Epidermal melanocyte (primary cell): ENCODE measurements around the gene PCDHB13.
"Not testable (repeated sequence)": the region's sequence is repeated elsewhere in the genome, so short reads cannot be mapped to it uniquely, and the experiment has no call there.

ENCODE experiments used
- DNase-seq: peaks from one replicate; pipeline ENCODE4 v3.0.0; 2011; ENCODE audit warnings: low spot score; ENCODE audit not compliant: insufficient read length

Gene PCDHB13

DNA sequence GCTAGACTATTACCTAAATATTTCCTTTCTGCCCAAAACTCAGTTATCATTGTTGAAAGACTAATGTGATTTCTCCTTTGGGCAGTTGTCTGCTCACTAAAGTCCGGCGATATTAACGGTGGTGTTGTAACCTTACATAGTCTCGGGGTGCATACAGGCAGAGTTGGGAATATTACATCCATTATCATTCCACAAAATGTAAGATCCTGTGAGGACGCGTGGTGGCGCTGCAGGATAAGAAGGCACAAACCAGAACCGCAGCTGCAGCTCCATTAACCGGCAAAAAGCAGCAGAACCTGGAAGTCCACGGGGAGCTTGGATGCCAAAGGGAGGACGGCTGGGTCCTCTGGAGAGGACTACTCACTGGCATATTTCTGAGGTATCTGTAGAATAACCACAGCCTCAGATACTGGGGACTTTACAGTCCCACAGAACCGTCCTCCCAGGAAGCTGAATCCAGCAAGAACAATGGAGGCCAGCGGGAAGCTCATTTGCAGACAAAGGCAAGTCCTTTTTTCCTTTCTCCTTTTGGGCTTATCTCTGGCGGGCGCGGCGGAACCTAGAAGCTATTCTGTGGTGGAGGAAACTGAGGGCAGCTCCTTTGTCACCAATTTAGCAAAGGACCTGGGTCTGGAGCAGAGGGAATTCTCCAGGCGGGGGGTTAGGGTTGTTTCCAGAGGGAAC lies at the start of gene PCDHB13:
PCDHB13 (plus strand) TSS at position 264 of the 684 bp plus-strand sequence; CDS start at position 469, 205 bp downstream.
- not testable (repeated sequence) for DNase-seq

DNA sequence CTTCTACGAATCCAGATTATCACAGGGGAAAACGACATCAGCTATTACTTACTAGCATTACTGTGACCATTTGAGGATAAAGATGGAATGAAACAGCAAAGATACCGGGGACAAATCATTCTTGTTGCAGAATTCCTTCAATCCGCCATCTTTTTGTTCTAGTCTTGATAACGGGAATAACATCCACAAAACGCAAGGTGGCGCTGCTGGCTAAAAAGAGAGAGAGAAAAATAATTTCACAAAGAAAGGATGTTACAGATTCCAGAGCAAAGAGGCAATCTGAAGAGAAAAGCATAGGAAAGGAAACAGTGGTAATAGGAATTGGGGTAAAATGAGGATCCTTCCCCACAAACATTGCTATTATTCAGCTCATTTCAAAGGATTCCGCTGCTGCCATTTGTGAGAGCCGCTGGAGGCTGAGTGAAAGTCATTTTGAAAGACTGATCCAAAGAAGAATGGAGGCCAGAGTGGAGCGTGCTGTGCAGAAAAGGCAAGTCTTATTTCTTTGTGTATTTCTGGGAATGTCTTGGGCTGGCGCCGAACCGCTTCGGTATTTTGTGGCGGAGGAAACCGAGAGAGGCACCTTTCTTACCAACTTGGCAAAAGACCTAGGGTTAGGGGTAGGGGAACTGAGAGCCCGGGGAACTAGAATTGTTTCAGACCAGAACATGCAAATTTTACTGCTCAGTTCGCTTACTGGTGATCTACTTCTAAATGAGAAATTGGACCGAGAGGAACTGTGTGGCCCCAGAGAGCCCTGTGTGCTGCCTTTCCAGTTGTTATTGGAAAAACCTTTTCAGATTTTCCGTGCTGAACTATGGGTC lies 41.1 kb upstream of the PCDHB13 start, which contains the start of gene PCDHB7:
PCDHB7 (plus strand) TSS at position 264 of the 824 bp plus-strand sequence; CDS start at position 456, 192 bp downstream.
- DNase-seq: no peak

DNA sequence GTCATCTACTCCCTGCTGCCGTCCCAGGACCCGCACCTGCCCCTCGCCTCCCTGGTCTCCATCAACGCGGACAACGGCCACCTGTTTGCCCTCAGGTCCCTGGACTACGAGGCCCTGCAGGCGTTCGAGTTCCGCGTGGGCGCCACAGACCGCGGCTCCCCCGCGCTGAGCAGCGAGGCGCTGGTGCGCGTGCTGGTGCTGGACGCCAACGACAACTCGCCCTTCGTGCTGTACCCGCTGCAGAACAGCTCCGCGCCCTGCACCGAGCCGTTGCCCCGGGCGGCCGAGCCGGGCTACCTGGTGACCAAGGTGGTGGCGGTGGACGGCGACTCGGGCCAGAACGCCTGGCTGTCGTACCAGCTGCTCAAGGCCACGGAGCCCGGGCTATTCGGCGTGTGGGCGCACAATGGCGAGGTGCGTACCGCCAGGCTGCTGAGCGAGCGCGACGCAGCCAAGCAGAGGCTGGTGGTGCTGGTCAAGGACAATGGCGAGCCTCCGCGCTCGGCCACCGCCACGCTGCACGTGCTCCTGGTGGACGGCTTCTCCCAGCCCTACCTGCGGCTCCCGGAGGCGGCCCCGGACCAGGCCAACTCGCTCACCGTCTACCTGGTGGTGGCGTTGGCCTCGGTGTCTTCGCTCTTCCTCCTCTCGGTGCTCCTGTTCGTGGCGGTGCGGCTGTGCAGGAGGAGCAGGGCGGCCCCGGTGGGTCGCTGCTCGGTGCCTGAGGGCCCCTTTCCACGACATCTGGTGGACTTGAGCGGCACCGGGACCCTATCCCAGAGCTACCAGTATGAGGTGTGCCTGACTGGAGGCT lies 39.2 kb upstream of the PCDHB13 start:
- DNase-seq: not testable (repeated sequence)

DNA sequence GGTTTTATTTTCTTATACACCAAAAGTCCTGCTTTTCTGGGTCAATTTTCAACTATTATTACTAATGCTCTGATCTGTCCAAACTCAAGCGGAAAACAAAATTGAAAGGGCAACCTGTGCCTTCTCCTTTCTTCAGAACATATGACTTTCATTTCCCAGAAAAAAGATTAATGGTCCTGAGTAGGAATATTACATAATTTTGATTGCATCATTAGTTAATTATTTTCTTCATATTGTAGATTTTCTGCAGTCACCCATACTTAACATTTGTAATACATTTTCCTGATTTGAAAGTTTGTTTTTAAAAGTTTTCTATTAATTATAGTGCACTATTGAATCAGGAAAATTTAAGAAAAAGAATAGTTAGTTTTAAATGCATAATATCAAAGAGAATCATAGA lies 37.8 kb upstream of the PCDHB13 start:
- DNase-seq: no peak

DNA sequence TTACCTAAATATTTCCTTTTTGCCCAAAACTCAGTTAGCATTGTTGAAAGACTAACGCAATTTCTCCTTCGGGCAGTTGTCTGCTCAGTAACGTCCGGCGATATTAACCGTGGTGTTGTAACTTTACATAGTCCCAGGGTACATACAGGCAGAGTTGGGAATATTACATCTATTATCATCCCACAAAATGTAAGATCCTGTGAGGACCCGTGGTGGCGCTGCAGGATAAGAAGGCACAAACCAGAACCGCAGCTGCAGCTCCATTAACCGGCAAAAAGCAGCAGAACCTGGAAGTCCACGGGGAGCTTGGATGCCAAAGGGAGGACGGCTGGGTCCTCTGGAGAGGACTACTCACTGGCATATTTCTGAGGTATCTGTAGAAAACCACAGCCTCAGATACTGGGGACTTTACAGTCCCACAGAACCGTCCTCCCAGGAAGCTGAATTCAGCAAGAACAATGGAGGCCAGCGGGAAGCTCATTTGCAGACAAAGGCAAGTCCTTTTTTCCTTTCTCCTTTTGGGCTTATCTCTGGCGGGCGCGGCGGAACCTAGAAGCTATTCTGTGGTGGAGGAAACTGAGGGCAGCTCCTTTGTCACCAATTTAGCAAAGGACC lies 36.0 kb upstream of the PCDHB13 start, which contains the start of gene PCDHB8:
PCDHB8 (plus strand) TSS at position 214 of the 615 bp plus-strand sequence; CDS start at position 459, 245 bp downstream.
- not testable (repeated sequence) for DNase-seq

DNA sequence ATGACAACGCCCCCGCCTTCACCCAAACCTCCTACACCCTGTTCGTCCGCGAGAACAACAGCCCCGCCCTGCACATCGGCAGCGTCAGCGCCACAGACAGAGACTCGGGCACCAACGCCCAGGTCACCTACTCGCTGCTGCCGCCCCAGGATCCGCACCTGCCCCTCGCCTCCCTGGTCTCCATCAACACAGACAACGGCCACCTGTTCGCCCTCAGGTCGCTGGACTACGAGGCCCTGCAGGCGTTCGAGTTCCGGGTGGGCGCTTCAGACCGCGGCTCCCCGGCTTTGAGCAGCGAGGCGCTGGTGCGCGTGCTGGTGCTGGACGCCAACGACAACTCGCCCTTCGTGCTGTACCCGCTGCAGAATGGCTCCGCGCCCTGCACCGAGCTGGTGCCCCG lies 34.3 kb upstream of the PCDHB13 start:
- not testable (repeated sequence) for DNase-seq

DNA sequence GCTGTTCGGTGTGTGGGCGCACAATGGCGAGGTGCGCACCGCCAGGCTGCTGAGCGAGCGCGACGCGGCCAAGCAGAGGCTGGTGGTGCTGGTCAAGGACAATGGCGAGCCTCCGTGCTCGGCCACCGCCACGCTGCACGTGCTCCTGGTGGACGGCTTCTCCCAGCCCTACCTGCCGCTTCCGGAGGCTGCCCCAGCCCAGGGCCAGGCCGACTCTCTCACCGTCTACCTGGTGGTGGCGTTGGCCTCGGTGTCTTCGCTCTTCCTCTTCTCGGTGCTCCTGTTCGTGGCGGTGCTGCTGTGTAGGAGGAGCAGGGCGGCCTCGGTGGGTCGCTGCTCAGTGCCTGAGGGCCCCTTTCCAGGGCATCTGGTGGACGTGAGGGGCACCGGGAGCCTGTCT lies 33.8 kb upstream of the PCDHB13 start:
- DNase-seq: not testable (repeated sequence)

DNA sequence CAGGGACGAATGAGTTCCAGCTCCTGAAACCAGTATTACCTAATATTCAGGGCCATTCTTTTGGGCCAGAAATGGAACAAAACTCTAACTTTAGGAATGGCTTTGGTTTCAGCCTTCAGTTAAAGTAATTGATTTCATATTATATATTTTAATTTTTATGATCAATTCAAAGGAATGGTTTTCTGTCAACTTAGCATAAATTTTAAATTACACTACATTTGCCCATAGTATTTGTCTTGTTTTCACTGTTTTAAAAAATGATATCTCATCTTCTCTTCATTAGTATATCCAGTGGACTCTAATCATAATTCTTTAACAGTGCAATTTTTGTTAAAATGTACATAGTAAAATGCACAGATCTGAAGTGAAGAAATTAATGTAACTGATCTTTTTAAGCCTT lies 33.4 kb upstream of the PCDHB13 start:
- no peak for DNase-seq

DNA sequence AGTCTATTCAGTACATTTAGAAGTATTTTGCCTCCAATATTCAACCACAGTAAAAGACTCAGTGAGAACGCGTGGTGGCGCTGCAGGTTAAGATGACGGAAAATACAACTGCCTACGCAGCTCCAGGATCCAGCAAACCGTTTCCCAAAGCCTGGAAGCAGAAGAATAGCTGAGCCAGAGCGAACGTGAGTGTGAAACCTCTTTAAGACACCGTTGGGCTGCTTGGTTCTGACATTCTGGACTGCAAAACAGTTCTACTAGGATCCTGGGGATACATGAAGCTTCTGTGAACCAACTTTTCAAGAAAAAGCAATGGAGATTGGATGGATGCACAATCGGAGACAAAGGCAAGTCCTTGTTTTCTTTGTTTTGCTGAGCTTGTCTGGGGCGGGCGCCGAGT lies 31.5 kb upstream of the PCDHB13 start, which contains the start of gene PCDHB16:
PCDHB16 (plus strand) TSS at position 140 of the 400 bp plus-strand sequence; CDS start at position 313, 173 bp downstream.
- no peak for DNase-seq

DNA sequence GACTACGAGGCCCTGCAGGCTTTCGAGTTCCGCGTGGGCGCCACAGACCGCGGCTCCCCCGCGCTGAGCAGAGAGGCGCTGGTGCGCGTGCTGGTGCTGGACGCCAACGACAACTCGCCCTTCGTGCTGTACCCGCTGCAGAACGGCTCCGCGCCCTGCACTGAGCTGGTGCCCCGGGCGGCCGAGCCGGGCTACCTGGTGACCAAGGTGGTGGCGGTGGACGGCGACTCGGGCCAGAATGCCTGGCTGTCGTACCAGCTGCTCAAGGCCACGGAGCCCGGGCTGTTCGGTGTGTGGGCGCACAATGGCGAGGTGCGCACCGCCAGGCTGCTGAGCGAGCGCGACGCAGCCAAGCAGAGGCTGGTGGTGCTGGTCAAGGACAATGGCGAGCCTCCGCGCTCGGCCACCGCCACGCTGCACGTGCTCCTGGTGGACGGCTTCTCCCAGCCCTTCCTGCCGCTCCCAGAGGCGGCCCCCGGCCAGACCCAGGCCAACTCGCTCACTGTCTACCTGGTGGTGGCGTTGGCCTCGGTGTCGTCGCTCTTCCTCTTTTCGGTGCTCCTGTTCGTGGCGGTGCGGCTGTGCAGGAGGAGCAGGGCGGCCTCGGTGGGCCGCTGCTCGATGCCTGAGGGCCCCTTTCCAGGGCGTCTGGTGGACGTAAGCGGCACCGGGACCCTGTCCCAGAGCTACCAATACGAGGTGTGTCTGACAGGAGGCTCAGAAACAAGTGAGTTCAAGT lies 29.4 kb upstream of the PCDHB13 start:
- not testable (repeated sequence) for DNase-seq

DNA sequence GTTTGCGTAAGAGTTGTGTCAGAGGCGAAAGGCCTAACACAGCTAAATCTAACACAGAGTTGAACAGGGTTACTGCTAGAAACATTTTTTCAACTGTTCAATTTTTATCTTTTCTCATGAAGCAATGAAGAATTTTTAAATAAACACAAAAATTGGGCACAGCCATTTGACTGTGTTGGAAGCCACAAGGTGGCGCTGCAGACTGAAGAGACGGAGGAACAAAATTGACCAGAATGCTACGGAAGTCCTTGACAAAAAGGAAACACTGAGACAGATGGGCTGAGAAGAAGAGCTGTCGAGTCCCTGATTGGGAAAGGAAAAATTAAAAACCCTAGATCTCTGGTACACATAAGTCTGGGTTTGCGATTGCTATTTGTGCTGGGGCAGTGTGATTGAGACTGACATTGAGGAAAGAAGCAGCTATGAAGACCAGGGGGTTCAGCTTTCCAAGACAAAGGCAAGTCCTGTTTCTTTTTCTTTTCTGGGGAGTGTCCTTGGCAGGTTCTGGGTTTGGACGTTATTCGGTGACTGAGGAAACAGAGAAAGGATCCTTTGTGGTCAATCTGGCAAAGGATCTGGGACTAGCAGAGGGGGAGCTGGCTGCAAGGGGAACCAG lies 26.7 kb upstream of the PCDHB13 start, which contains the start of gene PCDHB9:
PCDHB9 (plus strand) TSS at position 265 of the 616 bp plus-strand sequence; CDS start at position 423, 158 bp downstream.
- DNase-seq: no peak

DNA sequence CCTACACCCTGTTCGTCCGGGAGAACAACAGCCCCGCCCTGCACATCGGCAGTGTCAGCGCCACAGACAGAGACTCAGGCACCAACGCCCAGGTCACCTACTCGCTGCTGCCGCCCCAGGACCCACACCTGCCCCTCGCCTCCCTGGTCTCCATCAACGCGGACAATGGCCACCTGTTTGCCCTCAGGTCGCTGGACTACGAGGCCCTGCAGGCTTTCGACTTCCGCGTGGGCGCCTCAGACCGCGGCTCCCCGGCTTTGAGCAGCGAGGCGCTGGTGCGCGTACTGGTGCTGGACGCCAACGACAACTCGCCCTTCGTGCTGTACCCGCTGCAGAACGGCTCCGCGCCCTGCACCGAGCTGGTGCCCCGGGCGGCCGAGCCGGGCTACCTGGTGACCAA lies 25.0 kb upstream of the PCDHB13 start:
- not testable (repeated sequence) for DNase-seq

DNA sequence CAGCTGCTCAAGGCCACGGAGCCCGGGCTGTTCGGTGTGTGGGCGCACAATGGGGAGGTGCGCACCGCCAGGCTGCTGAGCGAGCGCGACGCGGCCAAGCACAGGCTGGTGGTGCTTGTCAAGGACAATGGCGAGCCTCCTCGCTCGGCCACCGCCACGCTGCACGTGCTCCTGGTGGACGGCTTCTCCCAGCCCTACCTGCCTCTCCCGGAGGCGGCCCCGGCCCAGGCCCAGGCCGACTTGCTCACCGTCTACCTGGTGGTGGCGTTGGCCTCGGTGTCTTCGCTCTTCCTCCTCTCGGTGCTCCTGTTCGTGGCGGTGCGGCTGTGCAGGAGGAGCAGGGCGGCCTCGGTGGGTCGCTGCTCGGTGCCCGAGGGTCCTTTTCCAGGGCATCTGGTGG lies 24.6 kb upstream of the PCDHB13 start:
- not testable (repeated sequence) for DNase-seq

DNA sequence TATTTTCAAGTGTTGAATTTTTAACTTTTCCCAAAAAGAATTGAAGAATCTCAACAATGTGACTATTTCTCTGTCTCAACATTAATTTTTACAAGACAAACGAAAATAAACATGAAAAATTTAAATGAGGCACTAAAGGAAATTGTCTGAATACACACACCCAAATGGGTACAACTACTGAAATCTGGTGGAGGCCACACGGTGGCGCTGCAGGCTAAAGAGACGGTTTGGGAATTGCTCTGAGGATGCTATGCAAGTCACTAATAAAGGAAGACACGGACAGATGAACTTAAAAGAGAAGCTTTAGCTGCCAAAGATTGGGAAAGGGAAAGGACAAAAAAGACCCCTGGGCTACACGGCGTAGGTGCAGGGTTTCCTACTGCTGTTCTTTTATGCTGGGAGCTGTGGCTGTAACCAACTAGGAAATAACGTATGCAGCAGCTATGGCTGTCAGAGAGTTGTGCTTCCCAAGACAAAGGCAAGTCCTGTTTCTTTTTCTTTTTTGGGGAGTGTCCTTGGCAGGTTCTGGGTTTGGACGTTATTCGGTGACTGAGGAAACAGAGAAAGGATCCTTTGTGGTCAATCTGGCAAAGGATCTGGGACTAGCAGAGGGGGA lies 21.5 kb upstream of the PCDHB13 start, which contains the start of gene PCDHB10:
PCDHB10 (plus strand) TSS at position 244 of the 616 bp plus-strand sequence; CDS start at position 444, 200 bp downstream.
- no peak for DNase-seq

DNA sequence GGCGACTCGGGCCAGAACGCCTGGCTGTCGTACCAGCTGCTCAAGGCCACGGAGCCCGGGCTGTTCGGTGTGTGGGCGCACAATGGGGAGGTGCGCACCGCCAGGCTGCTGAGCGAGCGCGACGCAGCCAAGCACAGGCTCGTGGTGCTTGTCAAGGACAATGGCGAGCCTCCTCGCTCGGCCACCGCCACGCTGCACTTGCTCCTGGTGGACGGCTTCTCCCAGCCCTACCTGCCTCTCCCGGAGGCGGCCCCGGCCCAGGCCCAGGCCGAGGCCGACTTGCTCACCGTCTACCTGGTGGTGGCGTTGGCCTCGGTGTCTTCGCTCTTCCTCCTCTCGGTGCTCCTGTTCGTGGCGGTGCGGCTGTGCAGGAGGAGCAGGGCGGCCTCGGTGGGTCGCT lies 19.4 kb upstream of the PCDHB13 start:
- DNase-seq: not testable (repeated sequence)

DNA sequence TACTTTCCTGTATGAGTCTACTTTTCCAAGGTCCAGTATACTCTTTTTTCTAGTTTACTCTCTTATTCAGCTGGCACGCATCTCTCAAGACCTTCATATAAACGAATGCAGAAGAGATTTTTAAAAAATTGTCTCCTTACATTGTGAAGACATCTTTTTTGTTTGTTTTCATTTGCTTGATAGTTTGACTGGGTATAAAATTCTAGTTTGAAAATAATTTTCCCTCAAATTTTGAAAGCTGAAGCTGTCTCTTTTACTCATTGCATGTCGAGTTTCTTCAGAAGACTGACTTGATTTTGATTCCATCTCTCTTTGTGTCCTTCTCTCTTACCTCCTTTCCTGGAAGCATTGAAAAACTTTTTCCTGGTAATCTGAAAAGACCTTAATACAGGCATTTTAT lies 17.4 kb upstream of the PCDHB13 start:
- DNase-seq: no peak

DNA sequence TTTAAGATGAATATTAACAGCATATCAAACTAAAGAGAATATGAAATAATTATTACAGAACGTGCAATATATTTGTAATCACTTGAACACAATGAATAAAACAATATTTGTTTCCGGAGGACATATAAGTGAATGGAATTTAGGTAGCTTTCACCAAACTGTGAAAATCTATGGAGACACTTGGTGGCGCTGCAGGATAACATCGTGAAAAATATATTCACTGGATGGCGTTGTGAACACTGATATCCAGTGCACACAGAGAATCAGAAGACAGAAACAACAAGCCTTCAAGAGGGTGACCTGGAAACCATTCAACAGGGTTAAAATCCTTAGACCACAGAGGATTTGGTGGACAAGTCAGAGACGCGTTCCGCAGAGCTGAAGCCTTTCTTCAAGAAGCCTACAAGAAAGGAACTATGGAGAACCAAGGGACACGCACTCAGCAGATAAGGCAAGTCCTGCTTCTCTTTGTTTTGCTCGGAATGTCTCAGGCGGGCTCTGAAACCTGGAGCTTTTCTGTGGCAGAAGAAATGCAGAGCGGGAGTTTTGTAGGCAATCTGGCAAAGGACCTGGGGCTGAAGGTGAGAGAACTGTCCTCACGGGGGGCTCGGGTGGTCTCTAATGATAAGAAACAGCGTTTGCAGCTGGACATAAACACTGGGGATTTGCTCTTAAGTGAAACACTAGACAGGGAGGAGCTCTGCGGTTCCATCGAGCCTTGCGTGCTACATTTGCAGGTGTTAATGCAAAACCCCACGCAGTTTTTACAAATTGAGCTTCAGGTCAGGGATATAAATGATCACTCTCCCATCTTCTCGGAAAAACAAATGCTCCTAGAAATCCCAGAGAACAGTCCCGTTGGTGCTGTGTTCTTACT lies 14.1 kb upstream of the PCDHB13 start, which contains the start of gene PCDHB11:
PCDHB11 (plus strand) TSS at position 269 of the 877 bp plus-strand sequence; CDS start at position 417, 148 bp downstream.
- no peak for DNase-seq

DNA sequence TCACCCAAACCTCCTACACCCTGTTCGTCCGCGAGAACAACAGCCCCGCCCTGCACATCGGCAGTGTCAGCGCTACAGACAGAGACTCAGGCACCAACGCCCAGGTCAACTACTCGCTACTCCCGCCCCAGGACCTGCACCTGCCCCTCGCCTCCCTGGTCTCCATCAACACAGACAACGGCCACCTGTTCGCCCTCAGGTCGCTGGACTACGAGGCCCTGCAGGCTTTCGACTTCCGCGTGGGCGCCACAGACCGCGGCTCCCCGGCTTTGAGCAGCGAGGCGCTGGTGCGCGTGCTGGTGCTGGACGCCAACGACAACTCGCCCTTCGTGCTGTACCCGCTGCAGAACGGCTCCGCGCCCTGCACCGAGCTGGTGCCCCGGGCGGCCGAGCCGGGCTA lies 12.6 kb upstream of the PCDHB13 start:
- not testable (repeated sequence) for DNase-seq
